Effector memory CD4-positive, alpha-beta T cell (primary cell): ENCODE results near the gene PPP1R12B.
"Not testable (repeated sequence)": the region's sequence is repeated elsewhere in the genome, so short reads cannot be mapped to it uniquely, and the experiment has no call there.

ENCODE experiments used
- DNase-seq, 3 donors: peaks; one replicate each; pipeline ENCODE4 v3.0.0-alpha.2; 2020
- H3K27ac ChIP-seq: 2 replicates; pipeline ENCODE4 v1.7.0; 2013; ENCODE audit warnings: mild to moderate bottlenecking, low read length, moderate library complexity; ENCODE audit not compliant: insufficient read depth, poor library complexity, severe bottlenecking
- H3K27me3 ChIP-seq: replicated peaks from 2 replicates; pipeline ENCODE4 v1.7.0; 2013; ENCODE audit warnings: mild to moderate bottlenecking, low read length; ENCODE audit not compliant: insufficient read depth, control insufficient read depth, poor library complexity, severe bottlenecking
- H3K36me3 ChIP-seq: 2 replicates; pipeline ENCODE4 v1.7.0; 2013; ENCODE audit warnings: mild to moderate bottlenecking, low read length, moderate library complexity; ENCODE audit not compliant: control insufficient read depth, insufficient read depth
- H3K4me1 ChIP-seq: 2 replicates; pipeline ENCODE4 v1.7.0; 2013; ENCODE audit warnings: low read length, mild to moderate bottlenecking; ENCODE audit not compliant: control insufficient read depth, insufficient read depth, poor library complexity, severe bottlenecking
- H3K4me3 ChIP-seq: 2 replicates; pipeline ENCODE4 v1.7.0; 2013; ENCODE audit warnings: low read length, low read depth, mild to moderate bottlenecking; ENCODE audit not compliant: insufficient read depth, poor library complexity, severe bottlenecking
- H3K9me3 ChIP-seq: 2 replicates; pipeline ENCODE4 v1.7.0; 2013; ENCODE audit warnings: mild to moderate bottlenecking, low read length, moderate library complexity; ENCODE audit not compliant: control insufficient read depth

PPP1R12B gene

GRCh38 chr1:202462342-202463076 lies 114.0 kb downstream of the PPP1R12B start:
- no peaks in the 10 kb centered on the region for H3K27me3 ChIP-seq
- no peak overlapping the region for H3K27ac ChIP-seq
- DNase-seq = no peak
- no peaks in the 10 kb centered on the region for H3K36me3 ChIP-seq
- H3K9me3 ChIP-seq = no peaks in the 10 kb centered on the region
- H3K4me3 ChIP-seq = no peak overlapping the region
- H3K4me1 ChIP-seq = no peaks in the 10 kb centered on the region

GRCh38 chr1:202464153-202464742 lies 115.7 kb downstream of the PPP1R12B start:
- DNase-seq, H3K9me3 ChIP-seq: not testable (repeated sequence)

DNA sequence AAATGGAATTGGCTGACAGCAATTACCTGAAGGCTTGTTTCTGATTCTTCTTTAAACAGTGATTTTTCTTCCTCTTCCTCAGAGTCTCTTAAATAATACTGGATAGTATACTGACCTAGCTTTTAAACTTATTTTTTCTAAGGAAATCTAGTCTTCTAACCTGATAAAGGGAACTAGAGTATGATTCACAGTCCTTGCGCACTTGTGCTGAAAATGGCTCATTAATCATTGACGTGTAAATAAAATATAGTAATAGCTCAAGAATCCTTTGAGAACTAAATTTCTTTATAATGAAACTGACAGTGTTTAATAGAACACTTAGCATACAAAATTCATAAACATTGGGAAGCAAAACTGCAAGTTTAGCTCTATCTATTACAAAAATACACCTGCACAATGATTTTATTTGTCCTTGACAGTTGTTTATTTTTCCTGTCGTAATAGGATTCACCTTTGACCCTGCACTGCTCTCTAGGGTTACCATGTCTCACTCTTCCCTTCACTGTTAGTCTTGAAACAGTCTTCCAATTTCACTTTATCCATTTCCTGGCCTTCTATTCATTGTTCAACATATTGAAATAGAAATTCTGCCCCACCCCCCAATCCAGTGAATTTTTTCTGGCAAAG lies 117.3 kb downstream of the PPP1R12B start:
- not testable (repeated sequence) for H3K4me3 ChIP-seq, H3K36me3 ChIP-seq, H3K9me3 ChIP-seq, H3K27me3 ChIP-seq, H3K27ac ChIP-seq, H3K4me1 ChIP-seq, DNase-seq

More at GRCh38 chr1:202464153-202464742, 115.7 kb downstream of the PPP1R12B start:
- not testable (repeated sequence) for H3K36me3 ChIP-seq, H3K4me1 ChIP-seq, H3K27me3 ChIP-seq, H3K27ac ChIP-seq, H3K4me3 ChIP-seq

DNA sequence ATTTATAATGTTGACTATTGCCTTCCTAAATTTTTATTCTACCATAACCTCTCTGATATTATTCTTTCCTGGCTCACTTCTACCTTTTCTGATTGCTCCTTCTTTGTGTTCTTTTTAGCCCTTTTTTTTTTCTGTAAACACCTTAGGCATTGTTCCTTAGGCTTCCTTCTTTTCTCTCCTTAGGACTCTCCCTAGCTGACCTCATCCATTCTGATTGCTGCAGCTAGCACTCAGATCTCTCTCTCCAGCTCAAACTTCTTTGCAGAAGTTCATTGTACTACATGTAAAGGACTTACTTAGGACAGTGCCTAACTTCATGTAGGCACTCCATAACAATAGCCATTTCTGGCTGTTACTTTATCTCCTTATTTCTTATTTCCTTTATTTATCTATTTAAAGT lies 117.8 kb downstream of the PPP1R12B start:
- H3K27me3 ChIP-seq, H3K27ac ChIP-seq, H3K4me1 ChIP-seq, H3K4me3 ChIP-seq, H3K36me3 ChIP-seq, DNase-seq, H3K9me3 ChIP-seq: not testable (repeated sequence)

GRCh38 chr1:202467381-202467780 lies 118.9 kb downstream of the PPP1R12B start:
- H3K27ac ChIP-seq, H3K36me3 ChIP-seq, H3K9me3 ChIP-seq, H3K27me3 ChIP-seq, H3K4me3 ChIP-seq, DNase-seq, H3K4me1 ChIP-seq: not testable (repeated sequence)

GRCh38 chr1:202468695-202469094 lies 120.2 kb downstream of the PPP1R12B start:
- H3K27ac ChIP-seq, H3K4me3 ChIP-seq, DNase-seq, H3K27me3 ChIP-seq, H3K4me1 ChIP-seq, H3K9me3 ChIP-seq, H3K36me3 ChIP-seq: not testable (repeated sequence)

DNA sequence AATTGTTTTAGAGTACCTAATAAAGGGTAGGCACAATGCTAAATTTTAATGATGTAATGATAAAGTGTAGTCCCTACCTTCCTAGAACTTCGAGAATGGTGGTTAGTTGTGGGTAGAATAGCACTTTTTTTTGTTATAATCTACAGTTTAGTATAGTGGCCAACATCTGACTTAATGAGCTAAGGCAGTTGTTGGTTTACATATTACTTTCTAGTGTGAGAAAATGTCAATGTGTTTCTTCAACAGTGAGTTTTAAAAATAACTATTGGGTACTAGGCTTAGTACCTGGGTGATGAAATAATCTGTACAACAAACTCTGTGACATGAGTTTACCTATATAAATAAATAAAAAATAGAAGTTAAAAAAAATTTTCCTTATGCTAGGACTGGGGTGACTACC lies 120.6 kb downstream of the PPP1R12B start:
- H3K9me3 ChIP-seq, H3K4me3 ChIP-seq, H3K27ac ChIP-seq: not testable (repeated sequence)

DNA sequence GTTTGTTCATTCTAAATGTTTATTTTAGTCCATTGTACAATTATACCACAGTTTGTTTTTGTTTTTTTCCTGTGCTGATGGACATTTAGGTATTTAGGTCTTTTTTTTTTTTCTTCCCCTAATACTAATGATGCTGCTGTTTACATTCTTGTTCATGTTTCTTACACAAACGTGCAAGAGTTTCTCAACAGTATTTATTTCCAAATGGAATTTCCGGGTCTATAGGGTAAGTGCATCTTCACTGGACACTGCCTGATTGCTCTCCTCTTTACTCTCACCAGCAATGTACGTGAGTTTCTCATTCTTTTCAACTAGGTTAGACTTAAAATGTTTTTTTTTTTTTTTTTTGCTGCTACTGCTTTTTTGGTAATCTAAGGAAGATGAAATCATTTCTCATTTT lies 122.7 kb downstream of the PPP1R12B start:
- H3K27ac ChIP-seq = no peak overlapping the region
- H3K27me3 ChIP-seq = no peaks in the 10 kb centered on the region
- H3K4me1 ChIP-seq = no peaks in the 10 kb centered on the region
- no peaks in the 10 kb centered on the region for H3K9me3 ChIP-seq
- H3K36me3 ChIP-seq = no peaks in the 10 kb centered on the region
- DNase-seq = no peak
- no peak overlapping the region for H3K4me3 ChIP-seq

More for the DNA sequence above, 120.6 kb downstream of the PPP1R12B start:
- DNase-seq, H3K36me3 ChIP-seq, H3K27me3 ChIP-seq, H3K4me1 ChIP-seq: not testable (repeated sequence)

DNA sequence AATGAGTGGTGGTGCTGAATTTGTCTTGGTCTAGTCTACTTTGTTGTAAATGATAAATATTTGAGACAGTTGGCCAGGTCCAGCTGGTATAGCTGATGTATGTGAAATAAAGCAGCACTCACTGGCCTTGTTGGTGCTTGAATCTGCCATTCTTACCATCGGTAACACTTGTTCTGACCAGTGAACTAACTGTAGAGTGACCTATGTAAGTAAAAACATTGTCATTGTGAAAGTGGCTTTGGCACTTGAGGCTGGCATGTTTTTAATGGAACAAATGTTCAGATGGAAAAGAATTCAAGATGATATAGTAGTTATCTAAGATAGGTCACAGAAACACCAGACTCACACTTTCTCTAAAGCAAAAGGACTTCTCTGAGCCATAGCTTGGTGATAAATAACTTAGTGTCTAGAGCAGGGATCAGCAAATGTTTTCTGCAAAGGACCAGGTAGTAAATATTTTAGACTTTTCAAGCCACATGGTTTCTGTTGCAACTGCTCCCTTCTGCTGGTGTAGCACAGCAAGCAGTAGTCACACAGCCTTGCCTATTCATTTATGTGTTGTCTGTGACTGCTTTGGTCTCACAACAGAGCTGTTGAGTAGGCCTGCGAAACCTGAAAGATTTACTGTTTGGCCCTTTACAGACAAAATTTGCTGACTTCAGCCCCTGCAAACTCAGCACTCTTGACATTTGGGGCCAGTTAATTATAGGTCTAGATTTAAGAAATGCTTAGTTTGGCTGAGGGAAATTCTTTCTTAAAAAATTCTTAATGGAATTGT lies 124.0 kb downstream of the PPP1R12B start:
- H3K27me3 ChIP-seq, H3K4me1 ChIP-seq, H3K9me3 ChIP-seq, H3K4me3 ChIP-seq, H3K27ac ChIP-seq, H3K36me3 ChIP-seq, DNase-seq: not testable (repeated sequence)
